ENCODE data around the gene SLC16A3. TPM values are rescaled to one million over a fixed set of nuclear protein-coding genes. Genes with fewer than 3 reads are reported as not detected.

Gene SLC16A3
- total and polyA plus RNA-seq, 9 of the 15 experiments (the other 6 are each of a cell fraction or from before 2014, with no cell fraction given): 0.11 to 5.4 (median 1.2) TPM; not detected in 2

- Histone ChIP-seq H3K27ac (ENCODE audit: extremely low read depth, low read depth, low read length) (no peak overlapping the region; the same call in 2 of the 3 replicates), H2AFZ (ENCODE audit: low read depth, low read length) (no peak overlapping the region), H3K79me2 (ENCODE audit: control insufficient read depth, insufficient read depth, low read length) (no peaks in the 10 kb centered on the region; the same call in 2 of the 3 replicates), H3K27me3 (ENCODE audit: control insufficient read depth in 2 of 2, insufficient read depth in 2 of 2, low read length in 2 of 2) (no peaks in the 10 kb centered on the region), H3K9ac (ENCODE audit: insufficient read depth in 1 of 2, low read depth in 2 of 2, low read length in 2 of 2) (peak overlapping the region in 1 of 2 experiments; percentile 45; a peak in 1 of 4 replicates), H3K9me1 (ENCODE audit: control insufficient read depth, insufficient read depth, low read length) (no peaks in the 10 kb centered on the region), H3K9me3 (replicated peaks; ENCODE audit: control insufficient read depth, insufficient read depth, low read depth, low read length) (no peaks in the 10 kb centered on the region), H3K4me2 (ENCODE audit: insufficient read depth, low read length) (no peak overlapping the region), H4K20me1 (replicated peaks; ENCODE audit: control insufficient read depth, insufficient read depth, low read length) (no peaks in the 10 kb centered on the region), H3K36me3 (ENCODE audit: control insufficient read depth, insufficient read depth, low read length) (no peaks in the 10 kb centered on the region), H3K4me3 (no peak overlapping the region), H3K4me1 (replicated peaks in 1 of 2; ENCODE audit: control insufficient read depth in 2 of 2, insufficient read depth in 2 of 2, low read length in 2 of 2) (peaks cover 17 to 81% of the 10 kb centered on the region in 2 experiments)
- no peak for ATAC-seq
- intact Hi-C loops (cut with micrococcal nuclease) (no loop called here), in situ Hi-C loops (cut with MboI) (no loop called here)
- POLR2A ChIA-PET: interaction anchor here (0.5 to 0.6 kb wide), 2 partner anchors 140 to 171 kb away, joined by 3 read pairs; no protein-coding TSS in a partner anchor
- whole genome bisulfite sequencing (ENCODE audit: insufficient coverage, low coverage, missing lambda C conversion rate): 99% methylated on average over 15 of the region's 63 CpGs
- no peak for DNase-seq (ENCODE audit: extremely low read depth in 1 of 4, low spot score in 3 of 4)
- BruUV-seq (replicated peaks): no TSS peak
- 0 out of 2 replicates have a peak, but pooled peaks have one; percentile 31 for TF ChIP-seq POLR2G (IDR thresholded peaks at IDR 0.05; ENCODE audit: low read depth, low read length)
- no peak for TF ChIP-seq ZNF140 (CRISPR knock-in tag; IDR thresholded peaks at IDR 0.05)
- TF ChIP-seq E2F1 (CRISPR knock-in tag; IDR thresholded peaks at IDR 0.05): no peak
- no peak for TF ChIP-seq CXXC5 (CRISPR knock-in tag; IDR thresholded peaks at IDR 0.05)
- no peak for TF ChIP-seq ZNF764 (CRISPR knock-in tag; IDR thresholded peaks at IDR 0.05; ENCODE audit: low read depth)
- TF ChIP-seq EHMT2 (IDR thresholded peaks at IDR 0.05): no peak
- peak; percentile 52; the same call in 1 of the 2 replicates for TF ChIP-seq HNRNPL (IDR thresholded peaks at IDR 0.05; ENCODE audit: low read depth, low read length)
- TF ChIP-seq ZBTB33 (CRISPR knock-in tag; IDR thresholded peaks at IDR 0.05): peak; percentile 94
- no peak for TF ChIP-seq SMAD3 (CRISPR knock-in tag; conservative IDR thresholded peaks at IDR 0.05)
- TF ChIP-seq ZNF695 (CRISPR knock-in tag; IDR thresholded peaks at IDR 0.05): no peak
- no peak for TF ChIP-seq DDX20 (tag; IDR thresholded peaks at IDR 0.05; ENCODE audit: low read depth)
- no peak for TF ChIP-seq TAF9B (IDR thresholded peaks at IDR 0.05; ENCODE audit: partially characterized antibody)
- no peak for TF ChIP-seq UBTF (IDR thresholded peaks at IDR 0.05; ENCODE audit: borderline replicate concordance in 1 of 2, low read depth in 2 of 2, low read length in 2 of 2)
- TF ChIP-seq ZNF445 (CRISPR knock-in tag; IDR thresholded peaks at IDR 0.05; ENCODE audit: low read depth): no peak
- CTCF ChIA-PET (ENCODE audit: low intra/inter-chr PET ratio): no interaction called here
- FAIRE-seq: no peak
Observed at GRCh38 chr17:82228278-82228841, 482 bp upstream of the SLC16A3 start.
